K562 (cell line): Measurements from ENCODE around the gene PGPEP1. TPM values are rescaled to one million over a fixed set of nuclear protein-coding genes. Genes with fewer than 3 reads are reported as not detected.

Source experiments
- BCOR ChIP-seq: fragments of 450-650 bp; IDR thresholded peaks from 2 replicates; pipeline ENCODE4 v1.6.1; 2016
- ELK3 ChIP-seq: fragments of 450-650 bp; formaldehyde crosslinking; IDR thresholded peaks from 2 replicates; pipeline ENCODE4 v1.4.0; 2020; ENCODE audit warnings: mild to moderate bottlenecking
- FOSL1 ChIP-seq: fragments of 200-800 bp; sonication (Bioruptor generic); conservative IDR thresholded peaks from 2 replicates; pipeline ENCODE4 v1.6.1; 2016; ENCODE audit warnings: missing genetic modification characterization, missing compliant biosample characterization
- L3MBTL2 ChIP-seq: fragments of 450-650 bp; IDR thresholded peaks from 2 replicates; pipeline ENCODE4 v1.6.1; 2016; ENCODE audit warnings: mild to moderate bottlenecking, moderate library complexity
- MBD1 ChIP-seq: fragments of 250-450 bp; sonication (Bioruptor Pico); IDR thresholded peaks from 2 replicates; pipeline ENCODE4 v1.8.0; 2022; ENCODE audit warnings: inconsistent platforms
- NFRKB ChIP-seq: fragments of 450-650 bp; IDR thresholded peaks from 2 replicates; pipeline ENCODE4 v1.6.1; 2016; ENCODE audit warnings: low read depth
- NKRF ChIP-seq: fragments of 450-650 bp; IDR thresholded peaks from 2 replicates; pipeline ENCODE4 v1.6.1; 2016; ENCODE audit warnings: borderline replicate concordance
- NR2C1 ChIP-seq, 2 experiments: fragments of 450-650 bp; IDR thresholded peaks; 2 replicates each; pipeline ENCODE4 v1.6.1; 2017; ENCODE audit warnings: mild to moderate bottlenecking in 2 of 2, antibody characterized with exemption in 1 of 2, inconsistent platforms in 1 of 2, missing compliant biosample characterization in 1 of 2, missing genetic modification characterization in 1 of 2
- PRDM10 ChIP-seq: fragments of 450-650 bp; IDR thresholded peaks from 2 replicates; pipeline ENCODE4 v1.6.1; 2018; ENCODE audit not compliant: partially characterized antibody
- PTRF ChIP-seq: fragments of 450-650 bp; IDR thresholded peaks from 2 replicates; pipeline ENCODE4 v1.6.1; 2016; ENCODE audit warnings: mild to moderate bottlenecking, missing genetic modification characterization, missing compliant biosample characterization
- RBM14 ChIP-seq: fragments of 200-400 bp; formaldehyde crosslinking; IDR thresholded peaks from 2 replicates; pipeline ENCODE4 v1.6.1; 2018; ENCODE audit warnings: low read depth, mild to moderate bottlenecking, low read length, moderate library complexity, borderline replicate concordance; ENCODE audit not compliant: insufficient read depth
- SOX6 ChIP-seq: fragments of 450-650 bp; IDR thresholded peaks from 2 replicates; pipeline ENCODE4 v1.6.1; 2014; ENCODE audit warnings: mild to moderate bottlenecking
- TAF1 ChIP-seq: IDR thresholded peaks from 2 replicates; pipeline ENCODE4 v1.6.1; 2011; ENCODE audit warnings: mild to moderate bottlenecking, low read length, moderate library complexity; ENCODE audit not compliant: insufficient read depth, control insufficient read depth, severe bottlenecking; ENCODE audit errors: extremely low read depth
- TBL1XR1 ChIP-seq, 2 experiments: IDR thresholded peaks; 2 replicates each; pipeline ENCODE4 v1.6.1; 2012; ENCODE audit warnings: improper control_type of control experiment in 2 of 2, low read length in 2 of 2, mild to moderate bottlenecking in 1 of 2
- ZBTB2 ChIP-seq: fragments of 450-650 bp; IDR thresholded peaks from 2 replicates; pipeline ENCODE4 v1.6.1; 2016; ENCODE audit warnings: antibody characterized with exemption
- ZNF121 ChIP-seq: sonication (generic); formaldehyde crosslinking; conservative IDR thresholded peaks from 2 replicates; pipeline ENCODE4 v1.8.0; 2022; ENCODE audit warnings: missing genetic modification reagents
- polyA plus RNA-seq, 8 experiments: library from polyadenylated mRNA; depleted of rRNA in 4 of 8; stranded (reverse) in 5 of 8; unstranded in 3 of 8; fragments of >200 nt; fragmentation: Nextera tagmentation in 2 of 8; fragmentation: Illumina TruSeq in 1 of 8; extraction: Ambion mirVana in 2 of 8; extraction: Trizol in 1 of 8; gene quantifications; 2 replicates each; pipeline versions ENCODE4 v1.2.1 to v1.2.3, GENCODE V29; 2011 to 2014; ENCODE audit warnings: inconsistent platforms in 1 of 8, missing spikeins in 1 of 8
- total RNA-seq, 7 experiments: library from RNA; depleted of rRNA in 6 of 7; stranded (reverse); fragments of >200 nt in 6 of 7; fragmentation: Illumina TruSeq in 2 of 7; extraction: Trizol in 2 of 7; gene quantifications; 2 replicates each; pipeline versions ENCODE4 v1.2.1 to v1.2.3, GENCODE V29; 2011 to 2021; ENCODE audit warnings: low replicate concordance in 1 of 7

The PGPEP1 gene
- total and polyA plus RNA-seq, 9 of the 15 experiments (the other 6 are each of a cell fraction or from before 2014, with no cell fraction given): 10.0 to 69.6 (median 33.5) TPM

GRCh38 chr19:18417250-18418028, 77.0 kb downstream of the PGPEP1 start (continued):
- TF ChIP-seq ELK3 (0 out of 2 replicates have a peak, but pooled peaks have one; percentile 67), MBD1 (CRISPR knock-in tag) (no peak), NR2C1 (IDR thresholded peaks at IDR 0.05) (no peak), NR2C1 (tag; IDR thresholded peaks at IDR 0.05) (no peak), ZNF121 (CRISPR knock-in tag) (no peak), TAF1 (peak; percentile 74), TBL1XR1 (IDR thresholded peaks at IDR 0.05; ENCODE audit: low read length in 2 of 2) (no peak), BCOR (peak; percentile 88), FOSL1 (peak; percentile 32; the same call in 1 of the 2 replicates), SOX6 (peak; percentile 41; the same call in 1 of the 2 replicates), PRDM10 (peak; percentile 42), NFRKB (peak; percentile 78; the same call in 1 of the 2 replicates), L3MBTL2 (peak; percentile 83), RBM14 (no peak; the same call in 1 of the 2 replicates), NKRF (peak; percentile 15; the same call in 1 of the 2 replicates), ZBTB2 (0 out of 2 replicates have a peak, but pooled peaks have one; percentile 19), PTRF (no peak)
